Upper lobe of left lung (tissue), 6 donors: ENCODE measurements around the gene PIGQ. TPM values are rescaled to one million over a fixed set of nuclear protein-coding genes. Genes with fewer than 3 reads are reported as not detected.
A peak's percentile ranks its signal among the peaks of the same experiment; 100 is the strongest.

ENCODE experiments used
- ATAC-seq, 2 donors: fragments of 200-7000 bp; cut with Tn5 transposase; one replicate each; pipeline ENCODE4 v1.9.1; 2022; ENCODE audit warnings: mild to moderate bottlenecking in 2 of 2, moderate library complexity in 2 of 2; ENCODE audit not compliant: low FRiP score in 2 of 2
- DNase-seq, 2 donors: peaks; one replicate each; pipeline ENCODE4 v3.0.0-alpha.2; 2019 to 2020
- H3K27ac ChIP-seq, 4 donors: fragments of 200-600 bp; sonication (generic); one replicate each; pipeline ENCODE4 v1.5.1; 2016 to 2019
- H3K27me3 ChIP-seq, 4 donors: fragments of 200-600 bp; sonication (generic); one replicate each; pipeline ENCODE4 v1.5.1; 2017 to 2019
- H3K36me3 ChIP-seq, 4 donors: fragments of 200-600 bp; sonication (generic); one replicate each; pipeline ENCODE4 v1.5.1; 2016 to 2019
- H3K4me1 ChIP-seq, 4 donors: fragments of 200-600 bp; sonication (generic); one replicate each; pipeline ENCODE4 v1.5.1; 2018 to 2019
- H3K4me3 ChIP-seq, 4 donors: fragments of 200-600 bp; sonication (generic); one replicate each; pipeline ENCODE4 v1.5.1; 2017 to 2019; ENCODE audit warnings: mild to moderate bottlenecking in 2 of 4, moderate library complexity in 1 of 4
- H3K9me3 ChIP-seq, 4 donors: fragments of 200-600 bp; sonication (generic); one replicate each; pipeline ENCODE4 v1.5.1; 2018 to 2019
- CTCF ChIP-seq, 6 experiments: fragments of 450-650 bp in 4 of 6; fragments of 200-600 bp in 2 of 6; sonication (generic) in 2 of 6; IDR thresholded peaks; one replicate each; pipeline ENCODE4 v1.5.1; 2016 to 2019; ENCODE audit warnings: antibody characterized with exemption in 6 of 6
- EP300 ChIP-seq, 4 donors: sonication (generic); formaldehyde crosslinking; IDR thresholded peaks; one replicate each; pipeline ENCODE4 v1.5.1; 2017; ENCODE audit warnings: antibody characterized with exemption in 4 of 4, control low read depth in 2 of 4
- POLR2A ChIP-seq, 4 donors: fragments of 450-650 bp; IDR thresholded peaks; one replicate each; pipeline ENCODE4 v1.5.1; 2016 to 2017; ENCODE audit warnings: antibody characterized with exemption in 4 of 4, mild to moderate bottlenecking in 2 of 4
- POLR2AphosphoS5 ChIP-seq, 2 donors: sonication (generic); formaldehyde crosslinking; IDR thresholded peaks; one replicate each; pipeline ENCODE4 v1.5.1; 2017; ENCODE audit warnings: antibody characterized with exemption in 2 of 2
- WGBS, 2 donors: methylation state at CpG; one replicate each; pipeline ENCODE4 v1.1.5; 2017 to 2018; 5-methylcytosine and 5-hydroxymethylcytosine counted together
- total RNA-seq, 6 donors: library from RNA; depleted of rRNA in 4 of 6; stranded (reverse); fragments of >200 nt in 4 of 6; gene quantifications; one replicate each; pipeline versions ENCODE4 v1.1.0 to v1.2.1, GENCODE V29; 2016 to 2021
- donor health status: DM: no; HTN: no; CAD: no; lungs with moderate emphysema.
- donor health status: DM: no; HTN: yes; CAD: no; lungs with severe emphysema.

PIGQ gene
- total RNA-seq, 6 donors from 2014 or later, result 42.7 to 153 (median 79.6) TPM

DNA sequence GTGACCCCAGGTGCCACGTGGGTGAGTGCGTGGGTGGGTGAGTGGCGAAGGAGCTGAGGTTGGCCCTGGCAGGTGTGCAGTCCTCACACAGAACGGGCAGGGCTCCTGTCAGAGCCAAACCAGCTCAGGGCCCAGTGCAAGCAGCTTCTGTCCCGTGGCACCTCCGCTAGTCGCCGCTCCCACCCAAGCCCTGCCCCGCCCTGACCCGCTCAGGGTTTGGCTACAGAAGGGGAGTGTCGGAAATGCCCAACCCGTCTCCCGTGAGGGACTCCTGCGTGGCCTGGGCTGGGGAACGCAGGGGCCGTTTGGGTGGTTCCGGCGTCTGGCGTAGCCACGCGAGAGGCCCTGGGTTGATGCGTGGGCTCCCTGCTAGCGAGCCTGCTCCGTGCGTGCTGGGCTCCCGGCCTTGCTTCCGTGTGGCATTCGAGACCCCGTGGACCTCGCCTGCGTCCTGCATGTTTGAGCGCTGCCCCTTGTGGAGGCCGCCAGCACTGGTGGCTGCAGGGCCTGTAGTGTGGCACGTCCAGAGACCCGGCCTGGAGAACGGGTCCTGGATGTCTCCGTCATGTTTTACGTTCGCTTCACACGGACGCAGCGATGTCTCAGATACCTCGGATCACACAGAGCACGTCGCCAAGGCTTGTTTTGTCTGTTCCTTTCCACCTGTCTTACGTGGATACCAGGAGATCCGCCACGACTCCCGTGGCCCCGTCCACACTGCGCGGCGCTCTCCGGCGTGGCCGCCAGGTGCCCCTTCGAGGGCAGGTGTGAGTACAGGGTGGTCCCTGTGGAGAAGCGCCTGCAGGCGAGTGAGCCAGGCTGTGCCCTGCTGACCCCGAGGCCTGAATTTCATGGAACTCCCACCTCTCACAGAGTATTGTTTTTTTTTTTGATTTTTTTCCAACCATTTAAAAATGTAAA is 32.1 kb upstream of the PIGQ start:
- Histone ChIP-seq H3K36me3 (peaks cover 0 to 47% (median 23%) of the 10 kb centered on the region in 4 donors), H3K4me1 (peaks cover 0 to 23% (median 0%) of the 10 kb centered on the region in 4 donors), H3K27me3 (no peaks in the 10 kb centered on the region), H3K4me3 (no peak overlapping the region), H3K9me3 (no peaks in the 10 kb centered on the region), H3K27ac (no peak overlapping the region)
- TF ChIP-seq CTCF (IDR thresholded peaks at IDR 0.05) (no peak), POLR2AphosphoS5 (IDR thresholded peaks at IDR 0.05) (no peak), POLR2A (IDR thresholded peaks at IDR 0.05) (no peak), EP300 (IDR thresholded peaks at IDR 0.05) (no peak)
- ATAC-seq, result no peak
- DNase-seq, result peak in 1 of 2 donors; percentile 82
- WGBS, 2 donors, result 94% methylated on average over 30 to 58 of the region's 60 CpGs

DNA sequence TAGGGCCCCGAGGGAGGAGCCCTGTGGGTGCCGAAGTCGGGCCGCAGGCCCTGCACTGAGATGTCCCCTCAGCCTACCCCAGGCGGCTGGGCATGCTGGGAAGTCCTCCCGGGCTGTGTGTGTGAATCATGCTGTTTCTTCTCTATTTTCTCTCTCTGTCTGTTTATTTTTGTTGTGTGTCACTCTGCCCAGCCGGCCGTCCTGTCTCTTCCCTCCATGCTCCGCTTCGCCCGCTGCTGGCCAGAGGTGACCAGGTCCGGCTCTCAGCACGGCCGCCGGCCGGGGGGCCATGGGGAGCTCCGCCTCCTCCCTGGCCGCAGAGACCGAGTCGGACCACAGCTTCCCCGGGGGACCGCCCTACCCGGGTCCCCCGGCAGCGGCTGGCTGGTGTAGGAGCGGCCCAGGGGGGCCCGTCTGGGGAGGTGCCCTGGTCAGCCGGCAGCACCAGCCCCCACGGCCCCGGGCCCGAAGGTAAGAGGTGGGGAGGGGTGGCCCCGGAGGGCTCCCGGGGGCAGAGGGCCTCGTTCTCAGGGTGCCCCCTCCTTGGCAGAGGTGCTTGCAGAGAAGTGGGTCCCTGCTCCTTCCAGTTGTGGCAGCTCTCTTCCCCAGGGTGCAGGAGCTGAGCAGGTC is 29.8 kb upstream of the PIGQ start:
- no peak for DNase-seq
- no peak for ATAC-seq
- Histone ChIP-seq H3K4me1 (peaks cover 0 to 7% (median 0%) of the 10 kb centered on the region in 4 donors), H3K36me3 (peaks cover 0 to 47% (median 23%) of the 10 kb centered on the region in 4 donors), H3K4me3 (no peak overlapping the region), H3K27me3 (no peaks in the 10 kb centered on the region), H3K9me3 (no peaks in the 10 kb centered on the region), H3K27ac (no peak overlapping the region)
- TF ChIP-seq EP300 (IDR thresholded peaks at IDR 0.05) (no peak), POLR2AphosphoS5 (IDR thresholded peaks at IDR 0.05) (no peak), CTCF (IDR thresholded peaks at IDR 0.05) (no peak), POLR2A (IDR thresholded peaks at IDR 0.05) (no peak)
- 89 to 91% methylated on average over 23 to 24 of the region's 34 CpGs for WGBS, 2 donors

DNA sequence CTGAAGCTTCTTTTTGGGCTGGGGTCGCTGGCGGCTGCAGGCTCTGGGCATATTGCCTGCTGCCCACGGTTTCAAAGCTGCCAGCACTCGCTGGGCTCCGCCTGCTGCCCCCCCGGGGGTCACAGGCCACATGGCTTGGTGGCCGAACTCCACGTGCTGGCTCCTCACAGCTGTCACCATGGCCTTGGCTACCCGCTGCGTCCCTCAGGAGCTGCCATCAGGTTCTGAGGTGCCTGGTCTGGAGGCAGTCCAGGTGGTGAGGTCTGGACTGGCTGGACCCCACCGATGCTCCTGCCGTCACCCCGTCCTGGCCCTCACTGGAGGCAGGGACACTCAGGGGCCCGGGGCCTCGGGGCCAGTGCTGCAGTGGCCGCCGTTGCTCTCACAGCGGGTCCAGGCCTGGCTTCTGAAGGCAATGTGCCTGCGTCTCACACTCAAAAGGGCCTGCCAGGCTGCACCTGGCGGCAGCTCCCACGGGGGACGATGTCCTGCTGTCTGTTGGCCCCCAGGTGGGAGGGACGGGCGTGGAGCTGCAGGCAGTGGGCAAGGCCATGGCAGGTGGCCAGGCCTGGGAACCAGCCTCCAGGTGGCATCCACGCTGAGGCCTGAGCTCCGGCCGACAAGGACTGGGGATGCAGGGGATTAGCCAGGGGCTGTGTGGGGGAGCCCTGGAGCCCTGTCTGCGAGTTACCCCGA is 29.0 kb upstream of the PIGQ start:
- Histone ChIP-seq H3K4me3 (no peak overlapping the region), H3K27ac (no peak overlapping the region), H3K9me3 (no peaks in the 10 kb centered on the region), H3K27me3 (no peaks in the 10 kb centered on the region), H3K36me3 (peaks cover 0 to 47% (median 24%) of the 10 kb centered on the region in 4 donors), H3K4me1 (no peaks in the 10 kb centered on the region)
- DNase-seq (no peak), ATAC-seq (no peak)
- TF ChIP-seq POLR2AphosphoS5 (IDR thresholded peaks at IDR 0.05) (no peak), EP300 (IDR thresholded peaks at IDR 0.05) (no peak), CTCF (IDR thresholded peaks at IDR 0.05) (no peak), POLR2A (IDR thresholded peaks at IDR 0.05) (no peak)
- 92 to 93% methylated on average over 11 to 27 of the region's 29 CpGs for WGBS, 2 donors

GRCh38 chr16:543301-544164 is 26.2 kb upstream of the PIGQ start:
- Histone ChIP-seq H3K36me3 (peaks cover 0 to 33% (median 18%) of the 10 kb centered on the region in 4 donors), H3K4me3 (no peak overlapping the region), H3K4me1 (peaks cover 0 to 13% (median 0%) of the 10 kb centered on the region in 4 donors), H3K27ac (no peak overlapping the region), H3K9me3 (no peaks in the 10 kb centered on the region), H3K27me3 (no peaks in the 10 kb centered on the region)
- ATAC-seq (no peak), DNase-seq (no peak)
- WGBS, 2 donors, result 94 to 95% methylated on average over 19 to 43 of the region's 51 CpGs
- TF ChIP-seq POLR2AphosphoS5 (IDR thresholded peaks at IDR 0.05) (no peak), EP300 (IDR thresholded peaks at IDR 0.05) (no peak), CTCF (IDR thresholded peaks at IDR 0.05) (no peak), POLR2A (IDR thresholded peaks at IDR 0.05) (no peak)
